SK-N-MC (cell line): ENCODE measurements around the gene PDE11A.

Source experiments
- EZH2 ChIP-seq: fragments of 200-600 bp; sonication (generic); IDR thresholded peaks from one replicate; pipeline ENCODE4 v1.6.1; 2017; ENCODE audit warnings: antibody characterized with exemption
- POLR2AphosphoS5 ChIP-seq: IDR thresholded peaks from 2 replicates; pipeline ENCODE4 v1.6.1; 2012; ENCODE audit warnings: mild to moderate bottlenecking, low read depth, low read length, borderline replicate concordance

DNA sequence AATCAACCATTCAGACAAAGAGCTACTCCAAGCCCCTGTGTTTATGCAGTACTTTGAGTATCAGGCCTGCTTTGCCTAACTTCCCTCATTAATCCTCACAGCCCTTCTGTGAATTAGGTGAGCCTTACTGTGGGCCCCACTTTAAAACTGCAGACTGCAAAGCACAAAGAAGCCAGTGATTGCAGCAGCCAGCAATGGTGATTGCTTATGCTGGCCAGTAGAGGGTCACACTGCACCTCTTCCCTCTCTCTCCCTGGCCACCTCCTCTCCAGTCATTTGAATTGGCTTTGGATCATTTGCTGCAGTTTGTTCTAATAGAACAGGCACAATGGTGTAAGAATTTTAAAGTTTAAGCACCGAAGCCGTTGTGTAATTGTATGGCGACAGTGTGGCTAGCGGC is 450.1 kb downstream of the PDE11A start:
- TF ChIP-seq EZH2: no peak
- no peak for TF ChIP-seq POLR2AphosphoS5
